ENCODE measurements around the gene PLXDC1. TPM values are rescaled to one million over a fixed set of nuclear protein-coding genes. Genes with fewer than 3 reads are reported as not detected.
"Not testable (repeated sequence)": the region's sequence is repeated elsewhere in the genome, so short reads cannot be mapped to it uniquely, and the experiment has no call there.

Gene PLXDC1
- total RNA-seq, 1 experiment from 2014 or later = 0.13 TPM

GRCh38 chr17:39129544-39129943 lies 21.9 kb downstream of the PLXDC1 start:
- not testable (repeated sequence) for DNase-seq (ENCODE audit: low read depth)

GRCh38 chr17:39126436-39126835 lies 25.0 kb downstream of the PLXDC1 start:
- no peak for DNase-seq (ENCODE audit: low read depth)

- no peak for DNase-seq (ENCODE audit: low read depth)
Observed at GRCh38 chr17:39125143-39125875, 26.1 kb downstream of the PLXDC1 start.

DNA sequence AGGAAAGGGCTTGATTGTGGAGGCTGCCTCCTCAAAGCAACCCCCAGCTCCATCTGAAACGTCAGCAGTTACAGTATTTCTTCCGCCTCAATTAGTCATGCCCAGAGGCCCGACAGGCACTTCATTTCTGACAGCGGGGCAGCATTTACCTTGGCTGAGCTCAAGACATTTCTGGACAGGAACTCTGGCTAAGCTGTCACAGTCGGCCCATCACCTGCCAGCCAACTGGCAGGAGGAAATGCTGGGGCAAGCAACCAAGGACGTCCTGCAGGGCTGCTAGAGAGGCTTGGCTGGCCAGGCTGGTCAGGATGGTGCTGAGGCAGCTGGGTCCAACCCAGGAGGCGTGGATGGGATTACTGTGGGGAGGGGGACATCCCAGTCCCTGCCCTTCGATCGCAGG lies 27.8 kb downstream of the PLXDC1 start:
- DNase-seq (ENCODE audit: low read depth) = peak; percentile 20

DNA sequence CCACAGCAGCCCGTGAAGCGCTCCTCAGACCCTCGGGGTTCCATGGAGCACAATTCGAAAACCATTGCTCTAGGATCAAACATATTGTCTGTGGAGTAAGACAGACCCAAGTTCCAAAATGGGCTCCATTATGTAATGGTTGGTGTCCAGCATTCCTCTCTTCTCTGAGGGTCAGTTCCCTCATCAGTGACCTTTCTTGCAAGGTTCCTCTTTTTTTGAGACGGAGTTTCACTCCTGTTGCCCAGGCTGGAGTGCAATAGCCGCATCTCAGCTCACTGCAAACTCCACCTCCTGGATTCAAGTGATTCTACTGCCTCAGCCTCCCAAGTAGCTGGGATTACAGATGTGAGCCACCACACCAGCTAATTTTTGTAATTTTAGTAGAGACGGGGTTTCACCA lies 28.4 kb downstream of the PLXDC1 start:
- DNase-seq (ENCODE audit: low read depth) = no peak

GRCh38 chr17:39121919-39122318 lies 29.5 kb downstream of the PLXDC1 start:
- DNase-seq (ENCODE audit: low read depth) = not testable (repeated sequence)

- no peak for DNase-seq (ENCODE audit: low read depth)
Observed at GRCh38 chr17:39118674-39119419, 32.6 kb downstream of the PLXDC1 start.

- DNase-seq (ENCODE audit: low read depth) = no peak
Observed at GRCh38 chr17:39116224-39116623, 35.2 kb downstream of the PLXDC1 start.

GRCh38 chr17:39115135-39115534 lies 36.3 kb downstream of the PLXDC1 start:
- DNase-seq (ENCODE audit: low read depth) = no peak

GRCh38 chr17:39114723-39115122 lies 36.7 kb downstream of the PLXDC1 start:
- DNase-seq (ENCODE audit: low read depth) = no peak

DNA sequence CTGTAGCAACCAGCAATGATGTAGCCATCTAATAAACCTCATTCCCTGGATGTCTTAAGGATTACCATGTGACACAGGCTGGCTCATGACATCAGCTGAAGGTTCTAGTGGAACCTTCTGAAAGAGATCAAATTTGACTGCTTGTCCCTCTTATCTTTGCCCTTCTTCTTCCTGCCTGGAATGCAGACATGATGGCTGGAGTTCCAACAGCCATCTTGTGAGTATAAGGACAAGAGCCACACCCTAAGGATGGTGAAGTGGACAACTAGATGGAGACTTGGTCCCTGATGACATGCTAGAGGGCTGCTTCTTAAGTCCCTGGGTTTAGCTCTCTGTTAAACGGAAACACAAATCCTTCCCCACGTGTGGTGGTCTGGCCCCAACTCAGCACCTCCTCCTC lies 37.6 kb downstream of the PLXDC1 start:
- DNase-seq (ENCODE audit: low read depth) = no peak

DNA sequence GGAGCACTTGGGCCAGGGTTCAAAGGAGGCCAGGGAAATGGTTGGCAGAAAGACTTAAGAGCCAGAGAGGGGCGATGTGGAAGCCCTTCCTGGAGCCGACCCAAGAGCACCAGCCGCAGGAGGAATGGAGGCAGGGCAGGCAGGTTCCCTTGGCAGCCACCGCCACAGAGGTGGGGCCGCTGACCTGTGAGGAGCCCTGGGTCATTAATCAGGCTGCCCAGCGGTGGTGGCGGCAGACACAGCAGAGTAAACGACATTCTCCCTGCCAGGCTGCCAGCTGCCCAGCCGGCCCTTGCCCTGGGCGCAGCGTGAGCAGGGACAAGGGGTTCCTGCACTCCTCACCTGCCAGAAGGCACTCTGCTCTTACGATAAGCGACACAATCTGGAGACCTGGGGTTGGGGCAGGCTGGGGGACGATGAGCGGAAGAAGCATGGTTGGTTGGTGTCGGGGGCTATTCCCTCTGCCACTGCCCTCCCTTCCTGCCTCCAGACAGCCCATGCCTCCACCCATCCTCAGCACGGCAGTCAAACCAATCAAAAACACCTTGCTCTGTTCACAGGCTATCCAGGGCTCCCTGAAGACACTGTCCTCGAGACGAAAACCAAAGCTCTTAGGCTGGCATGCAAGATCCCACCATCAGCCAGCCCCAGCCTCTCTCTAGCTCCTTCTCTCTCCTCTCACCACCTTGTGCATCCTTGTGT lies 40.9 kb downstream of the PLXDC1 start:
- no peak for DNase-seq (ENCODE audit: low read depth)

DNA sequence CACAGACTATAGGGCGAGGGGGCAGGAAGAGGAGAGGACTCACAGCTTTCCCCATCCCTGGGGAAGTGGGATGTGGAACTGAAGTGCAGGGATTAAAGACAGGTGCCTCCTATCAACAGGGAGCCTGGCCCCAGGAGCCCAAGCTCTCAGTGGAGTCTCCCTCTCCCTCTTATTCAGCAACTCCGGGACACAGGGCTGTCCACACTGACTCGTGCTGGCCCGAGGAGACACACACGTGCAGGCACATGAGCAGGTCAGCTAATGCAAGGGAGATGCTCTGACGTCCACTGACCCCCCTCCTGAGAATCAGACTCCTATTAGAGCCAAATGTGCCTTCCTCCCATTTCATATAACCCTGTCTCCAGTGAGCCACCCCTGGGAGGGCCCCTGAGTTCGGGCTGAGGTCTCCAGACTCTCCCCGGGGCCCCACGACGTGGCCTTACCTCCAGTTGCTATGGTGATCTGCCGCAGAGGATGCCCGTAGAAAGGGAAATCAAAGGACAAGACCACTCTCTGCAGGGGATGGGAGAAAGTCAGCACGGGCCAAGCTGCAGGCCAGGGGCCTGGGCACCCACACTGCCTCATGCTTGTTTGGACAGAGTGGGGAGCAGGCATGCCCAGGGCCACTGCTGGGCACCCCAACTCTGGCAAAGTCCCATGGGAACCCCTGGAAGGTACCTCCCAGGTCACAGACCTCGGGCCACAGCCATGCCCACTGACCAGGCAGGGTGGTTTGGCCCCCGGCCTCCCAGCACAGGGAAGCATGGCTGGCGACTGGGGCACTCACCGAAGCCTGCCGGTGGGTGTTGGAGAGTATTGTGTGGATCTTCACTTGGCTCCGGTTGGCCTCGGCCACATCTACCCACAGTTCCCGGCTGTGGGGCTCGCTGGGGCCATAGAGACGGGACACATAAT lies 42.7 kb downstream of the PLXDC1 start:
- no peak for DNase-seq (ENCODE audit: low read depth)

- no peak for DNase-seq (ENCODE audit: low read depth)
Observed at GRCh38 chr17:39107973-39108372, 43.5 kb downstream of the PLXDC1 start.

- DNase-seq (ENCODE audit: low read depth) = no peak
Observed at GRCh38 chr17:39107155-39107554, 44.3 kb downstream of the PLXDC1 start.

- DNase-seq (ENCODE audit: low read depth) = no peak
Observed at GRCh38 chr17:39105705-39106104, 45.7 kb downstream of the PLXDC1 start.

- no peak for DNase-seq (ENCODE audit: low read depth)
Observed at GRCh38 chr17:39104657-39105056, 46.8 kb downstream of the PLXDC1 start.

DNA sequence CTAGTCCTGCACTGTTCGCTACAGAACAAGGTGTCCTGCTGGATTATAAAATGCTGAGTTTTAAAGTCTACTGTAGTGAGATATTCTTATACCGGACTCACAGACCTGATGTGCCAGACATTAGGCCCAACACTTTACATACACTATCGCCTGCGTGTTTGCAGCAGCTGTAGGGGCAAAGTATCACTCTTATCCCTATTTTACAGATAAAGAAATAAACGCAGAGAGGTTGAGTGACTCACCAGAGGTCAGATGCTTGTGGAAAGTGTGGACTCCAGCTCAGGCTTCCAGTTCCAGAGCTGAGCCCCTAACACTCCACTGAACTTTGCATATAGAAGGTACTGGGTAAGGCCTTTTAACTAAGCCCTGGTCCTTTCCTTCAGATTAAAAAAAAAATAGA lies 47.4 kb downstream of the PLXDC1 start:
- DNase-seq (ENCODE audit: low read depth) = no peak

- no peak for DNase-seq (ENCODE audit: low read depth)
Observed at GRCh38 chr17:39101091-39101490, 50.3 kb downstream of the PLXDC1 start.

DNA sequence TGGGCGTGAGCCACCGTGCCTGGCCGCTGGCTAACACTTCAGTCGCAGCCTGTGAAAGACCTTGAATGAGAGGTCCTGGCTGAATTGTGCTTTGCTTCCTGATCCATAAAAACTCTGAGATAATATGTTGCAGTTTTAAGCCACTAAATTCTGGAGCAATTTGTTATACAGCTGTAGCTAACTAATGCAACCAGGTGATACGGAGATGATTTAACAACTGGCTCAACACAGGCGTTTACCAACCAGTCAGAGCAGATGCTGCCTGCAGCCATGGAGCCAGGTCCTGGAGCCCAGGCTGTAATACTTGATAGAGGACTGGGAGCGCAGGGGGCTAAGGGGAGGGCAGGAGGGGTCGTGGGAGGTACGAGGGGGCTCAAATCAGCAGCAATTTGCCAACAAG lies 50.9 kb downstream of the PLXDC1 start:
- no peak for DNase-seq (ENCODE audit: low read depth)

DNA sequence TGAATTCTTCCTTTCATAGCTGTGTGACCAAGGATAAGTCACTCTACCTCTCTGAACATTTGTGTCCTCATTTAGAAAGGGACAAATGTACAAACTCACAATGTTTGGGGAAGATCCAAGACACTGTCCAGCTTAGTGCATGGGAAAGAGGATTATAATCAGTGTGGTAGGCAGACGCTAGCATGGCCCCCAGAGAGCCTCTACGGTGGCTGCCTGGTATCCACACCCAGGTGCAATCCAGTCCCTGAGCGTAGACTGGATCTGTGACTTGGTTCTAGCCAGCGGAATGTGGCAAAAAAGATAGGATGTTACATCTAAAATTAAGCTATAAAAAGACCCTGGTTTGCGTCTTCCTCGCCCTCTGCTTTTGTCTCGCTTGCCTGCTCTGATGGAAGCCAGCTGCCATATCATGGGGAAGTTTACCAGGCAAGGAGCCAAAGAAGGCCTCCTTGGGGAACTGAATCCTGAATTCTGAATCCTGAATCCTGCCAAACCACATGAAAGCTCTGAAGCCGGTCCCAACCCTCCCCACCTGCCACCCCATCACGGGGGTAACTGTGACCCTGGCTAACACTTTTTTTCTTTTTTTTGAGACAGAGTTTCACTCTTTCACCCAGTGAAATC lies 51.7 kb downstream of the PLXDC1 start:
- no peak for DNase-seq (ENCODE audit: low read depth)
